GM12864 (cell line): ENCODE results near the gene COL24A1.

Experiments used
- DNase-seq: peaks from one replicate; pipeline ENCODE4 v3.0.0-alpha.2; 2011; ENCODE audit warnings: low read depth
- H3K4me3 ChIP-seq: 2 replicates; pipeline ENCODE4 v1.5.1; 2011; ENCODE audit warnings: mild to moderate bottlenecking, low read depth, low read length, control low read depth
- TF ChIP-seq, protein P1 (sequence below): IDR thresholded peaks from 2 replicates; pipeline ENCODE4 v1.5.1; 2011; ENCODE audit warnings: low read depth, mild to moderate bottlenecking, moderate library complexity, low read length, control low read depth, inconsistent platforms; ENCODE audit errors: missing control alignments

Gene COL24A1

DNA sequence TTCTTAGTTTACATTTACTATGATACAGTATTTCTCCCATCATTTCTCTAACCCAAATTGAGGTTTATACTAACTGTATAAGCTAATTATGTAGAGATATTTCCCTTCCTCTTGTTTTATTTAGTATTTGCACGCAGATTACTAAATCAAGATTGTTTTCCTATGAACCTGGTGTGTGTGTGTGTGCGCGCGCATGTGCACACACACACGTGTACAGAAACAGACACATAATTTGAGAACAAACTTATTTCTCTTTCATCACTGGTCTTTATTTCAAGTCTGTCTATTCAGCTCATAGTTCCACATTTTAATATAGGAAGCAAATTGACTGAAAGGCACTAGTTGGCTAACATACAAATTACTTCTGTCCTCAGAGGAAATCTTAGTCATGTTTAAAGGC, 19.7 kb upstream of the COL24A1 start:
- no peak for DNase-seq
- TF ChIP-seq, protein P1, sequence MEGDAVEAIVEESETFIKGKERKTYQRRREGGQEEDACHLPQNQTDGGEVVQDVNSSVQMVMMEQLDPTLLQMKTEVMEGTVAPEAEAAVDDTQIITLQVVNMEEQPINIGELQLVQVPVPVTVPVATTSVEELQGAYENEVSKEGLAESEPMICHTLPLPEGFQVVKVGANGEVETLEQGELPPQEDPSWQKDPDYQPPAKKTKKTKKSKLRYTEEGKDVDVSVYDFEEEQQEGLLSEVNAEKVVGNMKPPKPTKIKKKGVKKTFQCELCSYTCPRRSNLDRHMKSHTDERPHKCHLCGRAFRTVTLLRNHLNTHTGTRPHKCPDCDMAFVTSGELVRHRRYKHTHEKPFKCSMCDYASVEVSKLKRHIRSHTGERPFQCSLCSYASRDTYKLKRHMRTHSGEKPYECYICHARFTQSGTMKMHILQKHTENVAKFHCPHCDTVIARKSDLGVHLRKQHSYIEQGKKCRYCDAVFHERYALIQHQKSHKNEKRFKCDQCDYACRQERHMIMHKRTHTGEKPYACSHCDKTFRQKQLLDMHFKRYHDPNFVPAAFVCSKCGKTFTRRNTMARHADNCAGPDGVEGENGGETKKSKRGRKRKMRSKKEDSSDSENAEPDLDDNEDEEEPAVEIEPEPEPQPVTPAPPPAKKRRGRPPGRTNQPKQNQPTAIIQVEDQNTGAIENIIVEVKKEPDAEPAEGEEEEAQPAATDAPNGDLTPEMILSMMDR, result no peak
- no peak overlapping the region for H3K4me3 ChIP-seq

DNA sequence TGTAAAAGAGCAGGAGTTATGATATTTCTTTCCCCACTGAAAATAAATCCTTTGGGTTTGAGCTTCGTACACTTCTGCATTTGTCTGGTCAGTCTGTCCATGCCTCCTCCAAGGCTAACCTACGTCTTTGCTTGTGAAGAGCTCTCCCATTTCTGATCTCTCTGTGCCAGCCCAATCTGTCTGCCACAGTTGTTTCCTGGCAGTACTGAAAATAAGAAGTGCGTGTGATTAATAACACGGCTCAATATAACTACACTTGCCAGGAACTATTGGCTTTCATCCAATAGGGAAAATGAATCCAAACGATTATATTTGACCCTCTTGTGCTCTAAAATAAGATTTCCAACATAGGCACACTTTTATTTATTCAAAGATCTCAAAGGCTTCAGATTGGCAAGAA, 19.2 kb upstream of the COL24A1 start:
- no peak for DNase-seq
- TF ChIP-seq, protein P1, result no peak
- H3K4me3 ChIP-seq, result no peak overlapping the region

DNA sequence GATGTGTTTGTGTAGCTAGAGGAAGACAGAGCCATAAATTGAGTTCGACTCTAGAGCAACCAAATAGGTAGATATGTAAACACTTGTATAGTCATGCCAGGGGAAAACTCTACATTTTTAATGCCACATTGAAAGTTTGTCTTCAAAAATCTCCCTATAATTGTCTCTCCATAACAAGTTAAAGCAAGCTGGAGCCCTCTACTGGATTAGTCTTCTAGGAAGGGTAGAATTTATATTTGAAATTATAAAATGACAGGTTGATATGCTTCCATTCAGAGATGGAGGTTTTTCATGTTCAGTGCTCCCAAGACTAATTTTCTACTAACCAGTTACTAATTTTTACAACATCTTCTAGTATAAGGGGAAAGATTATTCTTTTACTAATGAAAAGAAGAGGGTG, 13.1 kb upstream of the COL24A1 start:
- TF ChIP-seq, protein P1, result no peak

DNA sequence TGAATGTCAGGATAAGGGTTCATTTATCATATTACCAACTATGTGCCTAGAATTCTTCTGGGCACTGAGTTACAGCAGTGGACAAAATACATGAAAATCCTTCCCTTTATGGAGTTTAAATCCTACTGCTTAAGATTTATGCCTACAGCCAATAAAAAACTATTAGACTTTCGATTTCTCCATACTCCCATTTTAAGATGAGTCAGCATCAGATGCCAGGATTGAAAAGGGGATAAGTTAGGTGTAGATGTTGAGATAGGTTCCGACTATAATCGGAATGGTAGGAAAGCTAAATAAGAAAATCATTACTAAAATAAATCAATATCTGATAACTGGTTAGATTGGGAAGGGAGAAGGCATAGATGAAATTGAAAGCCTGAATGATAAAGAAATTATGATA, 3.2 kb upstream of the COL24A1 start:
- DNase-seq, result no peak
- TF ChIP-seq, protein P1, result no peak
- H3K4me3 ChIP-seq, result no peak overlapping the region

More for the DNA sequence above, 13.1 kb upstream of the COL24A1 start:
- DNase-seq, result no peak
- no peak overlapping the region for H3K4me3 ChIP-seq

DNA sequence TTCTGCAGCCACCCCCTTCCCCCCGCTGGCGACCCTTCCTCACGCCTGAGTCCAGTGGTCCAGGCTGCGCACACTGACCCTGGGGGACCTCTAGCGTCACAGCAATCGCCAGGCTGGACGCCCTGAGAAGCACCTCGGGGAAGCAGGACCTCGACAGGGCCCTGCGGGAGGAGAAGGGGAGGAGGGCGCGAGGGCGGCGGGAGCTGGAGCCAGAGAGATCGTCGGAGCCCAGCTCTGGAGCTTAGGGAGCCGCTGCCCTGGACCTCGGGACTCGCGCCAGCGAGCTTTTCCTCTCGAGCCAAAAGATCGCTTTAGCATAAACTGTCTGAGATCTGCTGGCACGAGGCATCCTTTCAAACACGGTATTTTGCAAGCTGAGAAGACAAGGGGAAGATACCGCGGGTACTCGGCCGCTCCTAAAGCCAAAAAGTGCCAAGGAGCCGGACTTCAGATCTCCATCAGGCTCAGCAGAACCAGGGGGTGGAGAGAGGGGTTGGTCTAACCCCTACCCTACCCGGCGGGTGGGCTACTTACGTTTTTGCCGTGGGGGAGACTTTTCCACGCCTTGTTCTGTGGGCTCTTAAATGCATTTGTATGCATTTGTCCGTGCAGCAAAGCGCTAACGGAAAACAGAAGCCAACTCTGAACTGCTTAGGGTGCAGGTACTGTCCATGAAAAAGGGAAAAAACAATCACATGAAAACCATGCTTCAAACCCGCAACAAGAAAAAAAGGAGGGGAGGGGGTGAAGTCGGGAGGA, 586 bp downstream of the COL24A1 start:
- no peak overlapping the region; the same call in 1 of the 2 replicates for H3K4me3 ChIP-seq
- TF ChIP-seq, protein P1, result no peak
- no peak for DNase-seq

DNA sequence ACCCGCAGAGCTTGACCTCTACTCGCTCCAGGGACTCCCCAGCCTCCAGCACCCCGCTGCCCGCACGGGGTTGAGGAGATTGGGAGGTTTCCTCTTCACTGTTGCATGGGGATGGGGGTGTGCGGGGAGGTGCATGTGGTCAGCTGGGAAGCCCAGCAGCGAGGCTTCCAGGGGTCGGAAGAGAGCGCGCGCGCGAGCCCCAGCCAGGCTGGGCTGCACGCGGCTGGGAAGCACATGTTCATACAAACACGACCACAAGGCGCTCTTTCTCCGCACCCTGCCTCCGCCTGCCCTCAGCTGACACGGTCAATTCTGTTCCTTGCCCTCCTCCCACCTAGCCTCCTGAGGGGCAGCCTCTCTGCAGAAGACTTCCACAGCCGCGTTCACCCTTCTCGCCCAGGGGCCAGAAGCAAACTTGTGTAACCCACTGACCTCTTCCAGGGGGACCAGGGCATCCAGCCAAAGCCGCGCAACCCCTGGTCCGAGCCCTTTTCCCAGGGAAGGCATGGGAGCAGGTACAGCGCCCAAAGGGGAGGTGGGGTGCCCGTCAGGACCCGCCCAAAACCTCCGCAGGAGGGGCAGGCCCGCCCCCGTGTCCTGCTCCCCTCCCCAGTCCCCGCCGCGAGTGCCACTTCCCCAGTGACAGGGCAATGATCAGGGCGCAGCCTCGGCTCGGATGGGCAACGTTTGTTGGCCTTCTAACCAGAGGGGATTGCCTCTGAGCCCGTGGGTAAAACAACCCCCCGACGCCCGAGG, 1.3 kb downstream of the COL24A1 start:
- H3K4me3 ChIP-seq, result no peak overlapping the region
- no peak for DNase-seq
- TF ChIP-seq, protein P1, result no peak
